ENCODE results near the gene SEM1. TPM values are rescaled to one million over a fixed set of nuclear protein-coding genes. Genes with fewer than 3 reads are reported as not detected.
"Not testable (repeated sequence)": the region's sequence is repeated elsewhere in the genome, so short reads cannot be mapped to it uniquely, and the experiment has no call there.

Gene SEM1
- total and polyA plus RNA-seq, 12 donors: 8.9 to 483 (median 52.6) TPM

GRCh38 chr7:96649981-96650380 is 59.7 kb downstream of the SEM1 start:
- no peak overlapping the region for H3K27ac ChIP-seq
- H3K36me3 ChIP-seq (replicated peaks in 1 of 2): no peaks in the 10 kb centered on the region
- H3K9me3 ChIP-seq (replicated peaks in 1 of 3): no peaks in the 10 kb centered on the region
- no peaks in the 10 kb centered on the region for H3K4me1 ChIP-seq (replicated peaks in 1 of 2)
- no peaks in the 10 kb centered on the region for H3K27me3 ChIP-seq
- no peak for TF ChIP-seq POLR2A (IDR thresholded peaks at IDR 0.05)
- TF ChIP-seq, protein P1, sequence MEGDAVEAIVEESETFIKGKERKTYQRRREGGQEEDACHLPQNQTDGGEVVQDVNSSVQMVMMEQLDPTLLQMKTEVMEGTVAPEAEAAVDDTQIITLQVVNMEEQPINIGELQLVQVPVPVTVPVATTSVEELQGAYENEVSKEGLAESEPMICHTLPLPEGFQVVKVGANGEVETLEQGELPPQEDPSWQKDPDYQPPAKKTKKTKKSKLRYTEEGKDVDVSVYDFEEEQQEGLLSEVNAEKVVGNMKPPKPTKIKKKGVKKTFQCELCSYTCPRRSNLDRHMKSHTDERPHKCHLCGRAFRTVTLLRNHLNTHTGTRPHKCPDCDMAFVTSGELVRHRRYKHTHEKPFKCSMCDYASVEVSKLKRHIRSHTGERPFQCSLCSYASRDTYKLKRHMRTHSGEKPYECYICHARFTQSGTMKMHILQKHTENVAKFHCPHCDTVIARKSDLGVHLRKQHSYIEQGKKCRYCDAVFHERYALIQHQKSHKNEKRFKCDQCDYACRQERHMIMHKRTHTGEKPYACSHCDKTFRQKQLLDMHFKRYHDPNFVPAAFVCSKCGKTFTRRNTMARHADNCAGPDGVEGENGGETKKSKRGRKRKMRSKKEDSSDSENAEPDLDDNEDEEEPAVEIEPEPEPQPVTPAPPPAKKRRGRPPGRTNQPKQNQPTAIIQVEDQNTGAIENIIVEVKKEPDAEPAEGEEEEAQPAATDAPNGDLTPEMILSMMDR (IDR thresholded peaks at IDR 0.05): no peak
- WGBS, 4 donors: 78 to 94% (median 88%) methylated on average over 1 of the region's 1 CpG
- DNase-seq: no peak
- no peak overlapping the region for H3K4me3 ChIP-seq
- intact Hi-C loops (cut with DNase I): no loop called here

- Histone ChIP-seq H3K36me3 (replicated peaks in 1 of 2) (no peaks in the 10 kb centered on the region), H3K27ac (no peak overlapping the region), H3K4me3 (no peak overlapping the region), H3K9me3 (replicated peaks in 1 of 3) (no peaks in the 10 kb centered on the region), H3K27me3 (no peaks in the 10 kb centered on the region), H3K4me1 (replicated peaks in 1 of 2) (no peaks in the 10 kb centered on the region)
- WGBS, 4 donors: 86 to 94% (median 89%) methylated on average over 7 to 8 of the region's 8 CpGs
- DNase-seq: no peak
- intact Hi-C loops (cut with DNase I): no loop called here
- TF ChIP-seq POLR2A (IDR thresholded peaks at IDR 0.05): no peak
- TF ChIP-seq, protein P1 (IDR thresholded peaks at IDR 0.05): no peak
Observed at GRCh38 chr7:96648784-96649183, 60.9 kb downstream of the SEM1 start.

- 73 to 77% (median 75%) methylated on average over 3 of the region's 3 CpGs for WGBS, 4 donors
- DNase-seq: no peak
- H3K4me1 ChIP-seq (replicated peaks in 1 of 2): no peaks in the 10 kb centered on the region
- H3K9me3 ChIP-seq (replicated peaks in 1 of 3): no peaks in the 10 kb centered on the region
- no peaks in the 10 kb centered on the region for H3K36me3 ChIP-seq (replicated peaks in 1 of 2)
- no peak overlapping the region for H3K27ac ChIP-seq
- intact Hi-C loops (cut with DNase I): no loop called here
- H3K27me3 ChIP-seq: no peaks in the 10 kb centered on the region
- no peak overlapping the region for H3K4me3 ChIP-seq
- TF ChIP-seq, protein P1 (IDR thresholded peaks at IDR 0.05): no peak
- no peak for TF ChIP-seq POLR2A (IDR thresholded peaks at IDR 0.05)
Observed at GRCh38 chr7:96647733-96648132, 61.9 kb downstream of the SEM1 start.

- H3K4me1 ChIP-seq (replicated peaks in 1 of 2): no peaks in the 10 kb centered on the region
- WGBS, 4 donors: 93 to 97% (median 96%) methylated on average over 3 of the region's 3 CpGs
- no peaks in the 10 kb centered on the region for H3K36me3 ChIP-seq (replicated peaks in 1 of 2)
Observed at GRCh38 chr7:96645084-96645483, 64.6 kb downstream of the SEM1 start.

GRCh38 chr7:96643436-96643835 is 66.2 kb downstream of the SEM1 start:
- H3K27me3 ChIP-seq; H3K27ac ChIP-seq; DNase-seq; H3K36me3 ChIP-seq (replicated peaks in 1 of 2); intact Hi-C loops (cut with DNase I); H3K4me1 ChIP-seq (replicated peaks in 1 of 2); H3K9me3 ChIP-seq (replicated peaks in 1 of 3); H3K4me3 ChIP-seq: not testable (repeated sequence)
- 72 to 95% (median 92%) methylated on average over 4 of the region's 4 CpGs for WGBS, 4 donors

More at GRCh38 chr7:96645084-96645483, 64.6 kb downstream of the SEM1 start:
- H3K27me3 ChIP-seq: no peaks in the 10 kb centered on the region
- H3K27ac ChIP-seq: no peak overlapping the region
- no peaks in the 10 kb centered on the region for H3K9me3 ChIP-seq (replicated peaks in 1 of 3)
- no peak overlapping the region for H3K4me3 ChIP-seq
- intact Hi-C loops (cut with DNase I): no loop called here
- TF ChIP-seq, protein P1 (IDR thresholded peaks at IDR 0.05): no peak
- no peak for TF ChIP-seq POLR2A (IDR thresholded peaks at IDR 0.05)
- DNase-seq: no peak

All from adrenal gland (tissue), 12 donors.